WTC11 (cell line): ENCODE results near the gene TNRC6A. TPM values are rescaled to one million over a fixed set of nuclear protein-coding genes. Genes with fewer than 3 reads are reported as not detected.
"Not testable (repeated sequence)": the region's sequence is repeated elsewhere in the genome, so short reads cannot be mapped to it uniquely, and the experiment has no call there.

Source experiments
- ATAC-seq: fragments of 200-7000 bp; cut with Tn5 transposase; 2 replicates; pipeline ENCODE4 v1.10.0; 2021; ENCODE audit warnings: mild to moderate bottlenecking, moderate library complexity
- CTCF ChIA-PET: fragments of 300-600 bp; sonication (Branson Sonifier 250); formaldehyde crosslinking; loops from one replicate; lab custom pipeline; 2021; ENCODE audit warnings: antibody characterized with exemption; lab: Charles Lee
- POLR2A ChIA-PET: fragments of 350-600 bp; sonication (Branson Sonifier 250); formaldehyde crosslinking; loops from one replicate; lab custom pipeline; 2021; ENCODE audit warnings: antibody characterized with exemption; lab: Charles Lee
- DNase-seq: peaks from one replicate; pipeline ENCODE4 v3.0.0; 2021; ENCODE audit warnings: low spot score
- H3K27ac Mint-ChIP-seq: 2 replicates; pipeline ENCODE4 v1.8.0; 2021; ENCODE audit warnings: mixed read lengths
- H3K27me3 Mint-ChIP-seq: 2 replicates; pipeline ENCODE4 v1.8.0; 2021; ENCODE audit warnings: low read depth, mild to moderate bottlenecking, moderate library complexity, mixed read lengths
- H3K36me3 Mint-ChIP-seq: 2 replicates; pipeline ENCODE4 v1.8.0; 2021; ENCODE audit warnings: mixed read lengths
- H3K4me1 Mint-ChIP-seq: 2 replicates; pipeline ENCODE4 v1.8.0; 2022; ENCODE audit warnings: mixed read lengths
- H3K4me3 Mint-ChIP-seq: 2 replicates; pipeline ENCODE4 v1.8.0; 2021; ENCODE audit warnings: mild to moderate bottlenecking, moderate library complexity, mixed read lengths
- H3K9me3 Mint-ChIP-seq: 2 replicates; pipeline ENCODE4 v1.8.0; 2021; ENCODE audit warnings: mixed read lengths
- ATF1 ChIP-seq: sonication (generic); formaldehyde crosslinking; IDR thresholded peaks from 2 replicates; pipeline ENCODE4 v1.8.1; 2023; ENCODE audit warnings: mild to moderate bottlenecking, moderate library complexity, missing genetic modification reagents
- EMX1 ChIP-seq: fragments of 250-450 bp; sonication (Bioruptor Pico); IDR thresholded peaks from 2 replicates; pipeline ENCODE4 v1.8.0; 2021; ENCODE audit warnings: mild to moderate bottlenecking
- ESRRA ChIP-seq: sonication (generic); formaldehyde crosslinking; IDR thresholded peaks from 2 replicates; pipeline ENCODE4 v1.8.1; 2022; ENCODE audit warnings: mild to moderate bottlenecking, missing genetic modification reagents, borderline replicate concordance
- NFE2L1 ChIP-seq: sonication (generic); formaldehyde crosslinking; IDR thresholded peaks from 2 replicates; pipeline ENCODE4 v1.8.1; 2023; ENCODE audit warnings: missing genetic modification reagents
- PRRX2 ChIP-seq: fragments of 250-450 bp; sonication (Bioruptor Pico); IDR thresholded peaks from 2 replicates; pipeline ENCODE4 v1.8.0; 2021; ENCODE audit warnings: mild to moderate bottlenecking
- SMAD3 ChIP-seq: sonication (generic); formaldehyde crosslinking; IDR thresholded peaks from 2 replicates; pipeline ENCODE4 v1.8.0; 2022; ENCODE audit warnings: missing genetic modification reagents, mild to moderate bottlenecking, borderline replicate concordance
- ZNF121 ChIP-seq: sonication (generic); formaldehyde crosslinking; IDR thresholded peaks from 2 replicates; pipeline ENCODE4 v1.8.0; 2023; ENCODE audit warnings: missing genetic modification reagents
- ZNF416 ChIP-seq: fragments of 250-450 bp; sonication (Bioruptor Pico); IDR thresholded peaks from 2 replicates; pipeline ENCODE4 v1.9.0; 2021; ENCODE audit warnings: mild to moderate bottlenecking, inconsistent platforms
- ZNF423 ChIP-seq: fragments of 250-450 bp; sonication (Bioruptor Pico); IDR thresholded peaks from 2 replicates; pipeline ENCODE4 v2.1.2; 2022; ENCODE audit warnings: mild to moderate bottlenecking, moderate library complexity
- total RNA-seq: library from RNA; stranded (reverse); gene quantifications from 3 replicates; pipeline ENCODE4 v1.2.3, GENCODE V29; 2021
- TF ChIP-seq, protein P1 (sequence below): sonication (generic); formaldehyde crosslinking; IDR thresholded peaks from 2 replicates; pipeline ENCODE4 v1.8.0; 2023; ENCODE audit warnings: missing genetic modification reagents
- TF ChIP-seq, protein P2 (sequence below): sonication (generic); formaldehyde crosslinking; IDR thresholded peaks from 2 replicates; pipeline ENCODE4 v1.8.0; 2023; ENCODE audit warnings: mild to moderate bottlenecking, missing genetic modification reagents
- TF ChIP-seq, protein P3 (sequence below): sonication (generic); formaldehyde crosslinking; IDR thresholded peaks from 2 replicates; pipeline ENCODE4 v1.8.1; 2022; ENCODE audit warnings: mild to moderate bottlenecking, moderate library complexity, missing genetic modification reagents
- TF ChIP-seq, protein P4 (sequence below): sonication (generic); formaldehyde crosslinking; conservative IDR thresholded peaks from 2 replicates; pipeline ENCODE4 v1.8.1; 2022; ENCODE audit warnings: mild to moderate bottlenecking, missing genetic modification reagents
- TF ChIP-seq, protein P5 (sequence below): sonication (generic); formaldehyde crosslinking; IDR thresholded peaks from 2 replicates; pipeline ENCODE4 v1.8.1; 2023; ENCODE audit warnings: mild to moderate bottlenecking, moderate library complexity, missing genetic modification reagents

TNRC6A gene
- total RNA-seq, 1 experiment from 2014 or later = 86.3 TPM

DNA sequence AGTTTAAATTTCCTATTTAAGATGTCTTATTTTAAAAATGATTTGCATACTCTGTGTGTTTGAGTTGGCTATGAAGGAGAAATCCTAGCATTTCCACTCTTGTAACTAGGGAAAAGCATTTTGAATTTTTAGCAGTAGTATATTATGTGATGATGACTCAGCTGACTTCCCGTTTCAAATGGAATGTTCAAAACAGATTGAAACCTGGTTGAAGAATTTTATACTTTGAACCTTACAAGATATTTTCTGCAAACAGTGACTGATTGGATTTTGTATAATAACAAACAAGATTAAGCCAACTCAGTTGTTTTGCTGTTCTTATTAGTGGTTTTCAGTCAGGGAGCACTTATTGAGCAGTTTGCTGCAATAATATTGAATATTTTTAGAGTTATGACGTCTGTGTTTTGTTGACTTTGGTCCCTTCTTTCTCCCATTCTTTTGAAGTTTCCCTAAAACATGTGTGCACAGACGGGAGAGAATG, 8.0 kb downstream of the TNRC6A start:
- ChIA-PET POLR2A (no interaction called here), CTCF (no interaction called here)
- no peak for ATAC-seq
- H3K36me3 Mint-ChIP-seq = peaks cover 31% of the 10 kb centered on the region
- H3K9me3 Mint-ChIP-seq = no peaks in the 10 kb centered on the region
- peaks cover 89% of the 10 kb centered on the region for H3K4me1 Mint-ChIP-seq
- peak overlapping the region; percentile 1; the same call in 1 of the 2 replicates for H3K27ac Mint-ChIP-seq
- H3K4me3 Mint-ChIP-seq = no peak overlapping the region
- no peak for TF ChIP-seq SMAD3 (CRISPR knock-in tag)
- no peak for TF ChIP-seq ATF1
- TF ChIP-seq, all 79 proteins: peak for 0
- H3K27me3 Mint-ChIP-seq = no peaks in the 10 kb centered on the region
- DNase-seq = no peak

DNA sequence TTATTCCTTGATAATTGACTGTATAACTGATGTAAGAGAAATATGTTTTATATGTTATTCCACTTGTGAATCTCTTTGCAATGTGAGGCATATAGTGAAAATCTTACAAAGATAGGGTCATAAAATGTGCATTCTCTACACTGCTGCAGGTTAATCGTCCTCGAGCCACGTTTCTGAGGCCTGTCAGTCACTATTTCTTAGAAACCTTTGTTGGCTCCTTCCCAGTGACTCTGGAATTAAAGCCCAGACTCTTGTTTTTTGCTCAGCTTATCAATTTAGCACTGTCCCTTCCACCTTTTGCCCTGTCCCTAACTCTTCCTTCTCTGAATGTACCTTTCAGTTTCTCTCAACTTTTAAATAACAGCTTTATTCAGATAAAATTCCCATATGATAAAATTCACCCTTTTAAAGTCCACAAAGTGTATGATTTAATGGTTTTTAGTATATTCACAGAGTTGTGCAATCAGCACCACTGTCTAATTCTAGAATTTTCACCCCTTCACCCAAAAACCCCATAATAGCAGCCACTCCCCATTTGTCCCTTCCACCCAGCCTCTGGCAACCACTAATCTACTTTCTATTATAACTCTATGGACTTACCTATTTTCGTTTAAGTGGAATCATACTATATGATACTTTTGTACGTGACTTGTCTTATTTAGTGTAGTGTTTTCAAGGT, 8.6 kb downstream of the TNRC6A start:
- H3K9me3 Mint-ChIP-seq = no peaks in the 10 kb centered on the region
- peaks cover 91% of the 10 kb centered on the region for H3K4me1 Mint-ChIP-seq
- H3K4me3 Mint-ChIP-seq = no peak overlapping the region
- ATAC-seq = no peak
- peaks cover 24% of the 10 kb centered on the region for H3K36me3 Mint-ChIP-seq
- H3K27ac Mint-ChIP-seq = peak overlapping the region; percentile 3; the same call in 1 of the 2 replicates
- TF ChIP-seq, protein P1, sequence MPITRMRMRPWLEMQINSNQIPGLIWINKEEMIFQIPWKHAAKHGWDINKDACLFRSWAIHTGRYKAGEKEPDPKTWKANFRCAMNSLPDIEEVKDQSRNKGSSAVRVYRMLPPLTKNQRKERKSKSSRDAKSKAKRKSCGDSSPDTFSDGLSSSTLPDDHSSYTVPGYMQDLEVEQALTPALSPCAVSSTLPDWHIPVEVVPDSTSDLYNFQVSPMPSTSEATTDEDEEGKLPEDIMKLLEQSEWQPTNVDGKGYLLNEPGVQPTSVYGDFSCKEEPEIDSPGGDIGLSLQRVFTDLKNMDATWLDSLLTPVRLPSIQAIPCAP (CRISPR knock-in tag) = no peak
- TF ChIP-seq NFE2L1 (CRISPR knock-in tag) = no peak
- TF ChIP-seq, protein P2, sequence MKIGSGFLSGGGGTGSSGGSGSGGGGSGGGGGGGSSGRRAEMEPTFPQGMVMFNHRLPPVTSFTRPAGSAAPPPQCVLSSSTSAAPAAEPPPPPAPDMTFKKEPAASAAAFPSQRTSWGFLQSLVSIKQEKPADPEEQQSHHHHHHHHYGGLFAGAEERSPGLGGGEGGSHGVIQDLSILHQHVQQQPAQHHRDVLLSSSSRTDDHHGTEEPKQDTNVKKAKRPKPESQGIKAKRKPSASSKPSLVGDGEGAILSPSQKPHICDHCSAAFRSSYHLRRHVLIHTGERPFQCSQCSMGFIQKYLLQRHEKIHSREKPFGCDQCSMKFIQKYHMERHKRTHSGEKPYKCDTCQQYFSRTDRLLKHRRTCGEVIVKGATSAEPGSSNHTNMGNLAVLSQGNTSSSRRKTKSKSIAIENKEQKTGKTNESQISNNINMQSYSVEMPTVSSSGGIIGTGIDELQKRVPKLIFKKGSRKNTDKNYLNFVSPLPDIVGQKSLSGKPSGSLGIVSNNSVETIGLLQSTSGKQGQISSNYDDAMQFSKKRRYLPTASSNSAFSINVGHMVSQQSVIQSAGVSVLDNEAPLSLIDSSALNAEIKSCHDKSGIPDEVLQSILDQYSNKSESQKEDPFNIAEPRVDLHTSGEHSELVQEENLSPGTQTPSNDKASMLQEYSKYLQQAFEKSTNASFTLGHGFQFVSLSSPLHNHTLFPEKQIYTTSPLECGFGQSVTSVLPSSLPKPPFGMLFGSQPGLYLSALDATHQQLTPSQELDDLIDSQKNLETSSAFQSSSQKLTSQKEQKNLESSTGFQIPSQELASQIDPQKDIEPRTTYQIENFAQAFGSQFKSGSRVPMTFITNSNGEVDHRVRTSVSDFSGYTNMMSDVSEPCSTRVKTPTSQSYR (CRISPR knock-in tag) = no peak
- no peak for TF ChIP-seq ESRRA (CRISPR knock-in tag)
- TF ChIP-seq SMAD3 (CRISPR knock-in tag) = no peak
- TF ChIP-seq, protein P3, sequence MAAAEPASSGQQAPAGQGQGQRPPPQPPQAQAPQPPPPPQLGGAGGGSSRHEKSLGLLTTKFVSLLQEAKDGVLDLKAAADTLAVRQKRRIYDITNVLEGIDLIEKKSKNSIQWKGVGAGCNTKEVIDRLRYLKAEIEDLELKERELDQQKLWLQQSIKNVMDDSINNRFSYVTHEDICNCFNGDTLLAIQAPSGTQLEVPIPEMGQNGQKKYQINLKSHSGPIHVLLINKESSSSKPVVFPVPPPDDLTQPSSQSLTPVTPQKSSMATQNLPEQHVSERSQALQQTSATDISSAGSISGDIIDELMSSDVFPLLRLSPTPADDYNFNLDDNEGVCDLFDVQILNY (CRISPR knock-in tag) = no peak
- TF ChIP-seq ZNF416 (CRISPR knock-in tag) = no peak
- TF ChIP-seq, protein P4, sequence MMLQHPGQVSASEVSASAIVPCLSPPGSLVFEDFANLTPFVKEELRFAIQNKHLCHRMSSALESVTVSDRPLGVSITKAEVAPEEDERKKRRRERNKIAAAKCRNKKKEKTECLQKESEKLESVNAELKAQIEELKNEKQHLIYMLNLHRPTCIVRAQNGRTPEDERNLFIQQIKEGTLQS = no peak
- no peak for TF ChIP-seq ZNF121 (CRISPR knock-in tag)
- TF ChIP-seq, all 79 proteins: peak for 0
- DNase-seq = no peak
- no peaks in the 10 kb centered on the region for H3K27me3 Mint-ChIP-seq
- ChIA-PET POLR2A (interaction anchor here (0.6 kb wide), 1 partner anchor 330 kb away, joined by 3 read pairs; no protein-coding TSS in a partner anchor), CTCF (no interaction called here)

DNA sequence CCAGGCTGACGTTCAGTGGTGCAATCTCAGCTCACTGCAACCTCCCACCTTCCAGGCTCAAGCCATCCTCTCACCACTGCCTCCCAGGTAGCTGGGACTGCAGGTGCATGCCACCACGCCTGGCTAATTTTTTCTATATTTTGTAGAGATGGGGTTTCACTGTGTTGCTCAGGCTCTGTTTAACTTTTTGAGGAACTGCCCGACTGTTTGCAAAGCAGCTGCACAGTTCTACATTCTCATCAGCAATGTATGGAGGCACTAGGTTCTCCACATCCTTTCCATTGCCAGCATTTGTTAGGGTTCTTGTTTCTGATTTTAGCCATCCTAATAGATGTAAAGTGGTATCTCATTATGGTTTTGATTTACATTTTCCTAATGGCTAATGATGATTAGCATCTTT, 9.4 kb downstream of the TNRC6A start:
- Mint-ChIP-seq H3K36me3 (peaks cover 16% of the 10 kb centered on the region), H3K4me1 (peaks cover 91% of the 10 kb centered on the region), H3K27me3 (no peaks in the 10 kb centered on the region), H3K9me3 (no peaks in the 10 kb centered on the region), H3K4me3 (no peak overlapping the region), H3K27ac (no peak overlapping the region; the same call in 1 of the 2 replicates)
- ChIA-PET CTCF (no interaction called here), POLR2A (no interaction called here)
- ATAC-seq = no peak
- no peak for TF ChIP-seq ZNF423 (CRISPR knock-in tag)
- no peak for DNase-seq

DNA sequence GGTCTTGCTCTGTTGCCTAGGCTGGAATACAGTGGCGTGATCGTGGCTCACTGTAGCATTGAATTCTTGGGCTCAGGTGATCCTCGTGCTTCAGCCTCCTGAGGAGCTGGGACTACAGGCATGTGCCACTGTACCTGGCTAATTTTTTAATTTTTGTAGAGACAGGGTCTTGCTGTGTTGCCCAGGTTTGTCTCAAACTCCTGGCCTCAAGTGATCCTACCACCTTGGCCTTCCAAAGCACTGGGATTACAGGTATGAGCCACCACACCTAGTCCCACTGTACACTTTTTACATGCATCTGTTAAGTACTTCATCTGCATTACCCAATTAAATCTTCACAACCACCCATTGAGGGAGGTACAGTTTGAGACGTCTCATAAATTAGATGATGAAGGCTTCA, 12.4 kb downstream of the TNRC6A start:
- ChIA-PET POLR2A (no interaction called here), CTCF (interaction anchor here (0.6 kb wide), 1 partner anchor 22 kb away, joined by 4 read pairs; no protein-coding TSS in a partner anchor)
- no peak for TF ChIP-seq EMX1
- TF ChIP-seq PRRX2 (CRISPR knock-in tag) = no peak
- TF ChIP-seq, protein P2 (CRISPR knock-in tag) = no peak
- TF ChIP-seq ZNF121 (CRISPR knock-in tag) = peak; percentile 74
- TF ChIP-seq, protein P5, sequence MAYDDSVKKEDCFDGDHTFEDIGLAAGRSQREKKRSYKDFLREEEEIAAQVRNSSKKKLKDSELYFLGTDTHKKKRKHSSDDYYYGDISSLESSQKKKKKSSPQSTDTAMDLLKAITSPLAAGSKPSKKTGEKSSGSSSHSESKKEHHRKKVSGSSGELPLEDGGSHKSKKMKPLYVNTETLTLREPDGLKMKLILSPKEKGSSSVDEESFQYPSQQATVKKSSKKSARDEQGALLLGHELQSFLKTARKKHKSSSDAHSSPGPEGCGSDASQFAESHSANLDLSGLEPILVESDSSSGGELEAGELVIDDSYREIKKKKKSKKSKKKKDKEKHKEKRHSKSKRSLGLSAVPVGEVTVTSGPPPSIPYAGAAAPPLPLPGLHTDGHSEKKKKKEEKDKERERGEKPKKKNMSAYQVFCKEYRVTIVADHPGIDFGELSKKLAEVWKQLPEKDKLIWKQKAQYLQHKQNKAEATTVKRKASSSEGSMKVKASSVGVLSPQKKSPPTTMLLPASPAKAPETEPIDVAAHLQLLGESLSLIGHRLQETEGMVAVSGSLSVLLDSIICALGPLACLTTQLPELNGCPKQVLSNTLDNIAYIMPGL (CRISPR knock-in tag) = no peak
- ATAC-seq = no peak
- peaks cover 11% of the 10 kb centered on the region; the same call in 1 of the 2 replicates for H3K36me3 Mint-ChIP-seq
- H3K9me3 Mint-ChIP-seq = no peaks in the 10 kb centered on the region
- peak overlapping the region; percentile 13; the same call in 1 of the 2 replicates for H3K27ac Mint-ChIP-seq
- peaks cover 95% of the 10 kb centered on the region for H3K4me1 Mint-ChIP-seq
- DNase-seq = no peak
- H3K4me3 Mint-ChIP-seq = peak overlapping the region; percentile 14
- no peaks in the 10 kb centered on the region for H3K27me3 Mint-ChIP-seq

DNA sequence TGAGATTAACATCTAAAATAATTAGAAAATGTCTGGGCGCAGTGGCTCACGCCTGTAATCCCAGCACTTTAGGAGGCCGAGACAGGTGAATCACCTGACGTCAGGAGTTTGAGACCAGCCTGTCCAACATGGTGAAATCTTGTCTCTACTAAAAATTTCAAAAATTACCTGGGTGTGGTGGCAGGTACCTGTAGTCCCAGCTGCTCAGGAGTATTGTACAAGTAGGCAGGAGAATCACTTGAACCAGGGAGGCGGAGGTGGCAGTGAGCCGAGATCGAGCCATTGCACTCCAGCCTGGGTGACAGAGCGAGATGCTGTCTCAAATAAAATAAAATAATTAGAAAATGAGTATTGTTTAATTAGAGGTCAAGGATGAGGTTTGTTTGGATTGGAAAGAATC, 13.2 kb downstream of the TNRC6A start:
- DNase-seq, H3K9me3 Mint-ChIP-seq, ATAC-seq, H3K27me3 Mint-ChIP-seq, H3K4me3 Mint-ChIP-seq, POLR2A ChIA-PET, CTCF ChIA-PET: not testable (repeated sequence)
- Mint-ChIP-seq H3K36me3 (peaks cover 15% of the 10 kb centered on the region), H3K27ac (peak overlapping the region; percentile 13; the same call in 1 of the 2 replicates), H3K4me1 (peaks cover 99% of the 10 kb centered on the region)
